Hematopoietic multipotent progenitor cell (in vitro differentiated cells): Measurements from ENCODE around the gene CLEC10A. TPM values are rescaled to one million over a fixed set of nuclear protein-coding genes. Genes with fewer than 3 reads are reported as not detected.

Experiments
- DNase-seq, 3 donors: peaks; one replicate each; pipeline ENCODE4 v3.0.0-alpha.2; 2011 to 2015; ENCODE audit warnings: low read depth in 2 of 3, low spot score in 2 of 3
- small RNA-seq: library from RNA; depleted of rRNA; stranded (forward); fragments of <200 nt; gene quantifications from one replicate; pipeline ENCODE3, GENCODE V24; 2012
- total RNA-seq: library from RNA; depleted of rRNA; stranded (reverse); fragments of >200 nt; gene quantifications from one replicate; pipeline ENCODE4 v1.2.3, GENCODE V29; 2012

CLEC10A gene
- total RNA-seq, 1 donor, result under 0.01 TPM

DNA sequence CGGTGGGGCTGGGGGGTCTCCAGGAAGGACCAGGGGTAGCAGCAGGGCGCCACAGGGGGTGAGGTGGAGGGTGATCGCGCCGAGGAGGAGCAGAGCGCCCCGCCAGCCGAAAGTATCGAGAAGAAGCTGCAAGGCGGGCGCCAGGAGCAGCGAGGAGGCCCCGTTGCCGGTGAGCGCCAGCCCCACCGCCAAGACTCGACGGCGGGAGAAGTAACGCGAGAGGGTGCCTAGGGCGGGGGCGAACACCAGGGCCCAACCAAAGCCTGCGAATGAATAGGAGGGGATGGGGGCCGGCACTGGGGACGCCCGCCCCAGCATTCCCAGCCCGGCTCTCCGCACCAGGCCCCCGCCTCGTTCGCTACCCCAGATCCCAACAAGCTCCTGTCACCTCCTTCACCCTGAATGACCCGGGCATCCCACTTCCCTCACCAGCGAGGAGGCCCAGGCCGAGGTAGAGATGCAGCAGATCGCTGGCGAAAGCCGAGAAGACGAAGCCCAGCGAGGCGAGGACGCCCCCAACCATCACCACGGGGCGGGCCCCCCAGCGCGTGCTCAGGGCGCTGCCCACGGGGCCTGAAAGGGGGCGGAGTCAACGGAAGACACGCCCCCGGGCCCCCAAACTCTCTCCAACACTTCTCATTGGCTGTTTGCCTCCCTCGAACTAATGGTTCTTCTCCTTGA is 37.4 kb downstream of the CLEC10A start:
- DNase-seq, result peak in 1 of 3 donors; percentile 41

DNA sequence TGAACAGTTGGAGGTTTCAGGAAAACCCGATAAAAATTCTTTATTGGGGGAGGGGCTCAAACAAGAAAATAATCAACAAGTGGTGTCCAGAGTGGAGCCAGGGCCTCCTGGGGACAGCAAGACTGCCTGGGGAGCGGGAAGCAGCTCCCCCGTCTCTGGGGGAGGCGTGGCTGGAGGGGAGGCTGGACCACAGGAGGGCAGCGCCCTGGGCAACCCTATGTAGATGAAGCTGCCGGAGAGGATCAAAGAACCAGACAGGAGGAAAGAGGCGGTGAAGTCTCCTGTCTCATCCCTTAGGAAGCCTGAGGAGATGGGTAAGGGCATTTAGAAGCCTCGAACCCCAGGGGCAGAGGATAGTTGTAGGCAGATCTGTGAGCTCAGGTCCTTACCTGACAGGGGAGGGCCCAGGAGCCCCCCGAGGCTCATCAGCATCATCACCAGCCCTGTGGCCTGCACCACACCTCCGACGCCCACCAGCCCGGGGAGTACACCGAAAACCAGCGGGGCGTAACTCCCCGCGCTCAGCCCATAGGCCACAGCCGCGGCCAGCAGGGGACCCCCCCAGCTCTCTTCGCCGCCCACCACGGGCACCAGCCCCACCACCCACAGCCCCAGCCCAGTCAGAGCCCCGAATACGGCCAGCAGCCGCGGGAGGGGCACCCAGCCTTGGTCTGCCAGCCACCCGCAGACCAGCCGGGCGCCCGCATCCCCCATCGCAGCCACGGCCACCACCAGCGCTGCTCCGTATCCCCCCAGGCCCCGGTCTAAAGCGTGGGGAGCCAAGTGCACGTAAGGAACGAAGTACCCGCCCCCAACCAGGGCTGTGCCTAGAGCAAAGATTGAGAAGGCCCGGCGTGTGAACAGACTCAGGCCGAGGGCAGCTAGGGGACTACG is 38.2 kb downstream of the CLEC10A start:
- peak in 1 of 3 donors; percentile 56 for DNase-seq

DNA sequence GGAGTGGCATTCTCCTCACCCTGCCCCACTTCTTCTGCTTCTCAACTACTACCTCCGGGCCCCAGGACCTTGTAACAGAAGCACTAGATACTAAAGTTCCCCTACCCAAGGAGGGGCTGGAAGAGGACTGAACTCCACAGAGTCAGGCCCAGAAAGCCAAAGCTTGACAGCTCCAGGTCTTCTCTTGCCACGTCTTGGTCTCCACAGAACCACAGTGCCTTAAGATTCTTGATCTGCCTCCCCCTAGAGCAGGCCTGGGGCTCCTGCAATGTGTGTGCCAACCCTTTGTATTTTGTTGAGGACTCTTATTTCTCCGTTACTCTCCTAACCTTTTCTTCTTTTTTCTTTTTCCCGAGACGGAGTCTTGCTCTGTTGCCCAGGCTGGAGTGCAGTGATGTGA is 40.2 kb downstream of the CLEC10A start:
- DNase-seq, result peak in 1 of 3 donors; percentile 23

DNA sequence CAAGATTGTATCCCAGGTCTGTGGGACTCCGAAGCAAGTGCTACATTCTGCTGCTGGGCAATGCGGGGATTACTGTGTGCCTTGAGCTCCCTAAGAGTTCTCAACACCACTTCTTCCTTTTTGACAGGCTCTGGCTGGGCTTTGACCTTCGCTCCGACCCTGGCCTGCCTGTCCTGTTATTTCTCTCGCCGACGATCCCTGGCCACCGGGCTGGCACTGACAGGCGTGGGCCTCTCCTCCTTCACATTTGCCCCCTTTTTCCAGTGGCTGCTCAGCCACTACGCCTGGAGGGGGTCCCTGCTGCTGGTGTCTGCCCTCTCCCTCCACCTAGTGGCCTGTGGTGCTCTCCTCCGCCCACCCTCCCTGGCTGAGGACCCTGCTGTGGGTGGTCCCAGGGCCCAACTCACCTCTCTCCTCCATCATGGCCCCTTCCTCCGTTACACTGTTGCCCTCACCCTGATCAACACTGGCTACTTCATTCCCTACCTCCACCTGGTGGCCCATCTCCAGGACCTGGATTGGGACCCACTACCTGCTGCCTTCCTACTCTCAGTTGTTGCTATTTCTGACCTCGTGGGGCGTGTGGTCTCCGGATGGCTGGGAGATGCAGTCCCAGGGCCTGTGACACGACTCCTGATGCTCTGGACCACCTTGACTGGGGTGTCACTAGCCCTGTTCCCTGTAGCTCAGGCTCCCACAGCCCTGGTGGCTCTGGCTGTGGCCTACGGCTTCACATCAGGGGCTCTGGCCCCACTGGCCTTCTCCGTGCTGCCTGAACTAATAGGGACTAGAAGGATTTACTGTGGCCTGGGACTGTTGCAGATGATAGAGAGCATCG is 41.8 kb downstream of the CLEC10A start:
- no peak for DNase-seq

DNA sequence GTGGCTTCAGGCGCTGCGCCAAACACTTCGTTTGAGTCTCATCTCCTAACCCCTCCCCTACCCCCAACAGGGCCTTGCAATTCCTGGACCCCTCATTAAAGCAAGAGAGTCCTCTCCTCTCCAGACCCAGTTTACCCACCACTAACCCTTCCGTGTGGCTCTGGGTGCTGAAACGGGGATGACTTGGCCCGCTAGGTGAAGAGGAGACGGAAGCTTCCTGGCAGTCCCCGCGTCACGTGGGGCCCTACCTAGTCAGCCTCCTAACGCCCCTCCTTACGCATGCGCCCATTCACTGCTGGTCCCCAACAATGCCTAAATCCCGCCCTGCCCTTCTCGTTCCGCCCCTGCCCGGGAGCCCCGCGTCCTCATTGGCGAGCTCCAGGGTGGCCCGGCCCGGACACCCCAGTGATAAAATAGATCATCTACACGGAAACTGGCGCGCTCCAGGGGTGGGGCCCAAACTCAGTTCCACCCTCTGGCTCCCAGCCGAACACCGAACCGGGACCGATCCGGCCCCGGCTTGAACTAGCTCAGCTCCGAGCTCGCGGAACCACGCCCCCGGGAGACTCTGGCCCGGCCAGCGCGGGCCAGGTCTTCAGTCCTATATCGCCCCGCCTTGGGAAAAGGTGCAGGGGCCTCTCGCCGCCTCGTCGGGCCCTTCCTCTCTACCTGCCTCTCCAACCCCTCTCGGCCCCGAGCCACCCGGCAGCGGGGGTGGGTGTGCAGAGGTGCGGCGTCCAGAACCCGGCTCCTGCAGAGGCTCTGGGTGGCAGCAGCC is 44.3 kb downstream of the CLEC10A start, which contains the start of gene SLC16A13:
TSS of gene SLC16A13 (plus strand) at position 425 of the 778 bp plus-strand sequence. CDS start 368 bp downstream, outside the sequence.
- peak; percentile 90 to 98 (median 97) for DNase-seq

DNA sequence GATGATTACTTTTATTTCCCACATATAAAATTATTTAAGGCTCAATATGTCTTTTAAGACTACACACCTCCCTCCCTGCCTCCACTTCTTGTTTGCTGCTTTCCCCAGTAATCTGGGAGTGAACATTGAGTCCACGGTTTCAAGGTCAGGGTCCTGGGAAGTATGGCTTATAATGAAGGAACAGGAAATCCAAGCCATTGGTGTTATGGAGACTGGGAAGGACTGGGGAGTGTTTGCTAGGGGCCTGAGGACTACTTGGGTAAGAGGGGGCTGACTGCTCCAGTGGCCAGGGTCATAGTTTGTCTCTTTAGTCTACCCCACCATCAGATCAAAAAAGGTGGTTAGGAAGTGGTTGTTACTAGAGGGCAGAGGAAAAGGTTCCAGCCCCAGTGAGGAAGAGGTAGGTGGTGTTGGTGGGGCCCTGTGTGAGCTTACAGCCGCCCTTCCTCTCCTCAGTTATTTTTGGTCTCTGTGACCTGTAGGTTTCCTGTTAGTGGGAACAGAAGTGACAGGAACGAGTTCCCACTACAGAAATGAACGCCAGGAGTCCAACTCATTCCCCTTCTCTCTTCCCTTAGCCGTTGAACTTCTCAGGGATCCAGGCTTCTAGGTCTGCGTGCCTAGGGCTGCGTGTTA is 45.0 kb downstream of the CLEC10A start:
- peak in 1 of 3 donors; percentile 43 for DNase-seq

DNA sequence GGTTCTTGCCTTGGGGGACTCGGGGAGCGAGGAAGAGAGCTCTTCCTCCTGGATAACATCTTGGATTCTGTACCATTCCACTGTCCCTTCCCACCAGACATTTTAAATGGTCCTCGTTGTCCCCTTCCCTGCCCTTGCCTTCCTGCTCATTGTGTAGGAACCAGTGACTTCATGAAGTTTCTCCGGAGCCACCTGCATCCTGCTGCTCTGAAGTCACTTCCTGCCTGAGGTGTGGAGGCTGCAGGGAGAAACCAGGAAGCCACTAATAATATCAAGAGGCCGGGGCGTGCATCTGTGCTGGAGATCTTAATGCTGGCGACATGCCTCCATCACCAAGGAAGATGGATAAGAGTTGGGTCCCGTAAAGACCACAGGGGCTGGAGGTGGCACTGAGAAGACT is 50.4 kb downstream of the CLEC10A start:
- DNase-seq, result peak in 2 of 3 donors; percentile 80 to 94

DNA sequence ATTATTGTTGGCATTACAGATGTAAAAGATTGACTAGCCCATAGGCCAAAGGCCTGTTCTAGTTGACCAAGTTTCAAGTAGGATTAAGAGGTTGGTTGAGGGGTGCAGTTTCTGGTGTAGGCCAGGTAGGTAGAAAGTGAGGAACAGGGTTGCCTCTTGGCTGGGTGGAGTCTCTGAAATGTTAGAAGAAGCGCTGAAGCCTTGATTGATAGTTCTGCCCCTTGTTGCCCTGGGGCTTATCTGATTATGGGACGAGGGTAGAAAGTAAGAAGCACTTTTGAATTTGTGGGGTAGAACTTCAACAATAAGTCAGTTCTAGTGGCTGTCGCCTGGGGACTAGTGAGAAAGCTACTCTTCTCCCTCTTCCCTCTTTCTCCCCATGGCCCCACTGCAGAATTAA is 51.0 kb downstream of the CLEC10A start:
- DNase-seq, result no peak

DNA sequence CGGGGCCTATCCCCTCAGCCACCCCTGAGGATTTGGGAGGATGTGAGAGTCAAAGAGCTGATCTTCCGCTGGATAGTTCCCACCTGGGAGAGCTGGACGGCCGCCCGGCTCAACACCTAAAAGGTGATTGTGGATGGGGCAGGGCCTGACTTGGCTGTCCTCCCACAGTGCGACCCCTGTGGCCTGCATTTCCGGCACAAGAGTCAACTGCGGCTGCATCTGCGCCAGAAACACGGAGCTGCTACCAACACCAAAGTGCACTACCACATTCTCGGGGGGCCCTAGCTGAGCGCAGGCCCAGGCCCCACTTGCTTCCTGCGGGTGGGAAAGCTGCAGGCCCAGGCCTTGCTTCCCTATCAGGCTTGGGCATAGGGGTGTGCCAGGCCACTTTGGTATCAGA is 52.7 kb downstream of the CLEC10A start:
- DNase-seq, result no peak

DNA sequence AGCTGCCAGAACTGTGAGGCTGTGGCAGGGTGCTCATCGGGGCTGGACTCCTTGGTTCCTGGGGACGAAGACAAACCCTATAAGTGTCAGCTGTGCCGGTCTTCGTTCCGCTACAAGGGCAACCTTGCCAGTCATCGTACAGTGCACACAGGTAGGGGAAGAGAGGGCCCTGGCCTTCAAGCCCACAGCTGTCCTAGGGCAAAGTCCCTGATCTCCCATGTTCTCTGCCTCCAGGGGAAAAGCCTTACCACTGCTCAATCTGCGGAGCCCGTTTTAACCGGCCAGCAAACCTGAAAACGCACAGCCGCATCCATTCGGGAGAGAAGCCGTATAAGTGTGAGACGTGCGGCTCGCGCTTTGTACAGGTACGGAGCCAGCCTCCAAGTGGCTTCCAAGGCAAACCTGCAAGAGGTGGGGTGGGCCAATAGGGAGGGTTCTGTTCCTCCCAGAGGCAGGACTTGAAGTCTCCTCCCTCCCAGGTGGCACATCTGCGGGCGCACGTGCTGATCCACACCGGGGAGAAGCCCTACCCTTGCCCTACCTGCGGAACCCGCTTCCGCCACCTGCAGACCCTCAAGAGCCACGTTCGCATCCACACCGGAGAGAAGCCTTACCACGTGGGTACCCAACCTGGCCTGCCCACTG is 53.5 kb downstream of the CLEC10A start:
- no peak for DNase-seq

DNA sequence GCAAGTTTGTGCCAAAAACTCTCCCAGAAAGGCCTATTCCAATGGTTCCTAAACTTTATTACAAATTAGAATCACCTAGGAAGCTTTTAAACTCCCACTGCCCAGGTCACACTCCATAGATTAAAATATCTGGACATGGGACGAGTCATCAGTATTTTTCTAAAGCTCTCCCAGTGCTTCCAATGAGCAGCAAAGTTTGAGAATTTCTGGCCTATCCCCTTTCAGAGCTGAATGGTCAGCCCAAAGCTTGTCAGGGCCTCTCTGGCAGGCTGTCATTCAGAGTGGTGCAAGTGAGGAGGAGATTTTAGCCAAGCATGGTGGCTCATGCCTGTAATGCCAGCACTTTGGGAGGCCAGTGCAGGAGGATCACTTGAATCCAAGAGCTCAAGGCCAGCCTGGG is 54.8 kb downstream of the CLEC10A start:
- no peak for DNase-seq

Small RNAs within 50 kb of the gene (small RNA-seq; reads per million reads assigned to genes)
- not detected for gene AC120057.1

Other genes starting within 250 kb of the CLEC10A start
- gene TEKT1, start 248.5 kb downstream of the CLEC10A start, total RNA-seq, result 0.27 TPM
- 4.3 TPM for gene ALOX12, start 84.2 kb downstream of the CLEC10A start, total RNA-seq
- 43.4 TPM for gene RNASEK, start 67.6 kb downstream of the CLEC10A start, total RNA-seq
- 17.8 TPM for gene BCL6B, start 57.2 kb downstream of the CLEC10A start, total RNA-seq
- gene SLC16A13, start 44.2 kb downstream of the CLEC10A start, total RNA-seq, result 3.0 TPM
- 0.54 TPM for gene SLC16A11, start 36.2 kb downstream of the CLEC10A start, total RNA-seq
- gene ASGR2, start 34.6 kb upstream of the CLEC10A start, total RNA-seq, result 0.54 TPM
- gene ASGR1, start 99.1 kb upstream of the CLEC10A start, total RNA-seq, result 7.3 TPM
- 26.9 TPM for gene DLG4, start 139.6 kb upstream of the CLEC10A start, total RNA-seq
- 191 TPM for gene ACADVL, start 139.7 kb upstream of the CLEC10A start, total RNA-seq
- gene DVL2, start 154.3 kb upstream of the CLEC10A start, total RNA-seq, result 78.6 TPM
- 24.2 TPM for gene PHF23, start 159.2 kb upstream of the CLEC10A start, total RNA-seq
- gene GABARAP, start 162.2 kb upstream of the CLEC10A start, total RNA-seq, result 121 TPM
- gene CTDNEP1, start 171.5 kb upstream of the CLEC10A start, total RNA-seq, result 62.7 TPM
- gene ELP5, start 172.0 kb upstream of the CLEC10A start, total RNA-seq, result 54.7 TPM
- 9.7 TPM for gene CLDN7, start 182.2 kb upstream of the CLEC10A start, total RNA-seq
- gene SLC2A4, start 201.5 kb upstream of the CLEC10A start, total RNA-seq, result 1.9 TPM
- 0.27 TPM for gene YBX2, start 214.4 kb upstream of the CLEC10A start, total RNA-seq
- gene EIF5A, start 227.4 kb upstream of the CLEC10A start, total RNA-seq, result 522 TPM
- 70.3 TPM for gene GPS2, start 235.1 kb upstream of the CLEC10A start, total RNA-seq
- 37.4 TPM for gene NEURL4, start 249.1 kb upstream of the CLEC10A start, total RNA-seq